GM19238 (cell line): Measurements from ENCODE around the gene VCL.

ENCODE experiments used
- DNase-seq: peaks from one replicate; pipeline ENCODE4 v3.0.0; 2011; ENCODE audit warnings: low spot score; ENCODE audit not compliant: insufficient read length

The VCL gene

GRCh38 chr10:74150204-74150989, 152.5 kb downstream of the VCL start, which contains the start of gene AP3M1:
TSS of gene AP3M1 (minus strand) at chr10:74150828. CDS start at chr10:74138379, 12,449 bp downstream.
- DNase-seq: peak; percentile 72

DNA sequence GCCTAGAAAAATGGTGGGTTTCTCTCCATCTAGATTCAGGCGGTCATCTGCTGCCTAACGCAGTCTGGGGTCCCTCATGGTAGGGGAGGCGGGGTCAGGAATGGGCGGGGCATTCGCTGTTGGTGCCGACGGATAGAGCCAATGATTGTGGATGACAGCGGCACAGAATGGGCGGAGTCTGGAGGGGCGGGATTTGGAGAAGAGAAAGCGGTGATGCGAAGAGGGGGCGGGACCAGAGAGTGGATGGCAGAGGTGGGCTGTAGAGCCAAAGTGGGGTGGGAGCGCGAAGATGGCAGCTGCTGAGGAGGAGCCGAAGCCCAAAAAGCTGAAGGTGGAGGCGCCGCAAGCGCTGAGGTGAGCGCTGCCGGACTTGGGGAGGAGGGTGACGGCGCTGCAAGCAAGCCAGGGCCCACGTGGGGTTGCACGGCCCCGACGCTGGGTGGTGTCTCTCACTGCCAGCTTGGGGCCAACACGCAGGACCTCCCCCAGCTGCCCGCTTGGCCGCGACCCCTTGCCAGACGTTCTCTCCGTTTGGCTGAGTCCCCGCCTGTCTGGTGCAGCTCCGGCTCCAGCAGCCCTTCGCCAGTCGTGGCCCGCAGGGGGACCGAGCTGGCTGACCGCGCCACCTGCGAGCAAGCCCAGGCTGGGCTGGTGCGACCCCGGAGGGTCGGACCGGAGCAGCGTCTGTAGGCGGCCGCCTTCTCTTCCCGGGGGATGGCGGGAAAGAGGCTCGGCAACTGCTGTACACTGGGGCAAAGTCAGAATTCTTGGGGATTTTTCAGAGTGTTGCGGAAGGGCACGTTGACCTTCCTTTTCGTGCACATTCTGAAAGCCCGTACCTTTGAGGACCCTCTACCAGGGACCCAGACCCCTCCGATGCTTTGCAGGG, 153.3 kb downstream of the VCL start, which contains the start of gene ADK:
Gene ADK (plus strand): TSS at position 232 of the 889 bp plus-strand sequence. CDS start 58 bp downstream, at position 290.
- DNase-seq: peak; percentile 80

- DNase-seq: no peak
These were observed 154.2 kb downstream of the VCL start for GRCh38 chr10:74151879-74152722.

GRCh38 chr10:74153123-74153522, 155.2 kb downstream of the VCL start:
- no peak for DNase-seq

DNA sequence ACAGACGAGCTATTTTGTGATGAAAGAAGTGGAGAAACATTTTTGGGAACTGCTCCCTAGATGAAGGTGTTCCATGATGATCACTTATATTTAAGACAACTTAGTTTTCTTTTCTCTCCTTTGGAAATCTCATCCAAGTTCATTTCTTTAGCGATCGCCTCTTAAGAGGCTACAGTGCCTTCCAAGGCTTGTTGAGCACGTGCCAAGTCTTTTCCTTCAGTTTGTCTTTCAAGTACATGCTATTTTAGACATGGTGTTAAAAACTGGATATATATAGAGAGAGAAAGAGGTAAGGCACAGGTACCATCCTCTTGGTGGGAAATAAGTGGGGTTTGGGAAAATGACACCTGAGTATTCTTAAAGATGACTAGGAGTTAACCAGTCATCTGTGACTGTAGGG, 155.8 kb downstream of the VCL start:
- no peak for DNase-seq

GRCh38 chr10:74156919-74157289, 159.0 kb downstream of the VCL start:
- peak; percentile 35 for DNase-seq

- DNase-seq: no peak
These were observed 162.1 kb downstream of the VCL start for GRCh38 chr10:74160013-74160412.

GRCh38 chr10:74163319-74164068, 165.6 kb downstream of the VCL start:
- DNase-seq: no peak

DNA sequence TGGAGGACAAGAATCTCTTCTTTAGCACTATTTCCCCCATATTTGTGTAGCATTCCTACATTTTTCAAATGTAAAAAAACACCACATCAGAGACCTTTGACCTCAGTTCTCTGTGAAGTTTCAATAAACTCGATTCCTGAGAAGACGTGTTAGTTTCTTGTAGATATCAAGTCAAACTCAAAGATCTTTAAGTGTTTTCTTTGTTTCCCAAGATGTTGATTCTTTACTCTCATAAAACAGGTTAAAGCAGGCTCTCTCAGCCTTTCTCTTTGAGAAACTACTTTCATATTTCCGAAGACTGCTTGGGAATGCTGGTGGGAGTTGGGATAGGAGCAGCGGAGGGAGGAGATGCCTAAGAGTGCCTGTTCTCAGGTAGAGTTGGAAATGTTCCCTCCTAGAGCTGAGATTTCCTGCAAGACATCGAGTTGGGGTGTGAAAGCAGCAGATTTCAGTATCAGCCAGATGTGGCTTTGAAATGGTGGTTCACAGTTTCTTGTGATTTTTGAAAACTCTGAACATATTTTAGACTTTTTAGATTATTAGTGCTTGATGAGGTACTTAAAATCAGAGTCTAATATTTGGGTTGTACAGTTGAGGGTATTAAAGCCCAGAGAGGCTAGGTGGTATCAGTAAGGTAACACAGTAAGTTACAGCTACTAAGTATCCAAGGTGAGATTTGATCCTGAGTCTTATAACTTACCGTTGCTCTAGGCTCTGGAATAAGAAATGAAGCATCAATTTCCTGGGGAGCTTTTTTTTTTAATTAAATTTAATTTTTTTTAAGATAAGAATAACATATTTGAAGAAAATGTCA, 167.0 kb downstream of the VCL start:
- DNase-seq: no peak

DNA sequence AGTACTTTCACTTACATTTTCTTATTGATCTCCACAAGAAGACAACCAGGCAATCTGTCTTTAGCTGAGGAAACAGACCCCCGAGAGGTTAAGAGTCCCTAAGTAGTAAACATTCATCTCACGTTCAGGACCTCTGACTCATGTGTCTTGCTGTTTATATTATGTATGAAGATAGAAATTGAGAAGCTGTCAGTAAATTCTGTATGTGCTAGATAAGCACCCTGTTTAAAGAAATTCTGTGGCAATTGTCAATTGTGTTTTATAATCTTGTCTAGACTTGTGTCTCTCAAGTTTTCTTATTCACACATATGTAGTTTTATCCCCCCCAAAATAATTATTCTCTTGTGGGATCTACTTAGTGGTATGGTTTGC, 167.6 kb downstream of the VCL start:
- no peak for DNase-seq

- no peak for DNase-seq
These were observed 169.5 kb downstream of the VCL start for GRCh38 chr10:74167443-74167842.
